Right cardiac atrium (tissue), 5 donors: ENCODE data around the gene RALGPS2. TPM values are rescaled to one million over a fixed set of nuclear protein-coding genes. Genes with fewer than 3 reads are reported as not detected.
"Not testable (repeated sequence)": the region's sequence is repeated elsewhere in the genome, so short reads cannot be mapped to it uniquely, and the experiment has no call there.

Source experiments
- ATAC-seq, 2 donors: fragments of 200-7000 bp; cut with Tn5 transposase; one replicate each; pipeline versions ENCODE4 v1.8.0 to v1.9.1; 2020; ENCODE audit warnings: moderate library complexity in 2 of 2, mild to moderate bottlenecking in 1 of 2
- DNase-seq, 3 donors: peaks; one replicate each; pipeline ENCODE4 v3.0.0-alpha.2; 2020
- H3K27ac ChIP-seq: one replicate; pipeline ENCODE4 v1.5.1; 2013; ENCODE audit warnings: mild to moderate bottlenecking, low read length, control low read depth, moderate library complexity
- H3K27me3 ChIP-seq: one replicate; pipeline ENCODE4 v1.6.1; 2013; ENCODE audit not compliant: control insufficient read depth, insufficient read depth
- H3K4me1 ChIP-seq: one replicate; pipeline ENCODE4 v1.6.1; 2013; ENCODE audit warnings: low read length; ENCODE audit not compliant: control insufficient read depth, insufficient read depth
- H3K4me3 ChIP-seq: one replicate; pipeline ENCODE4 v1.5.1; 2013; ENCODE audit warnings: low read length, control low read depth
- H3K9me3 ChIP-seq: one replicate; pipeline ENCODE4 v1.6.1; 2013; ENCODE audit warnings: low read length; ENCODE audit not compliant: control insufficient read depth
- WGBS: extraction: QIAGEN DNeasy Blood & Tissue Kit; methylation state at CpG from one replicate; pipeline ENCODE4 v1.1.7; 2013; 5-methylcytosine and 5-hydroxymethylcytosine counted together
- intact Hi-C, 4 donors: fragments of 100-400 bp; cut with DNase I; formaldehyde crosslinking; loops; one replicate each; pipeline versions ENCODE4 v1.11.0 to v1.14.0; 2022 to 2023
- polyA plus RNA-seq: library from polyadenylated mRNA; stranded (reverse); fragments of 200-250 nt; gene quantifications from one replicate; pipeline ENCODE4 v1.2.3, GENCODE V29; 2013
- total RNA-seq, 4 donors: library from RNA; stranded (reverse); fragmentation: NEBNext Ultra II Directional; extraction: Animal tissue kit (Norgen Biotek cat#: 25700); gene quantifications; one replicate each; pipeline ENCODE4 v1.2.1, GENCODE V29; 2021
- donor health status: healthy with polysubstance abuse.
- donor health status: DM: no; HTN: yes; CAD: no.
- donor health status: DM: no; HTN: no; CAD: no.
- donor health status: DM: no; HTN: yes; CAD: no; lungs with severe emphysema.
- donor health status: DM: yes; HTN: yes; CAD: no.

The RALGPS2 gene
- total and polyA plus RNA-seq, 5 donors = 4.6 to 16.8 (median 14.7) TPM

DNA sequence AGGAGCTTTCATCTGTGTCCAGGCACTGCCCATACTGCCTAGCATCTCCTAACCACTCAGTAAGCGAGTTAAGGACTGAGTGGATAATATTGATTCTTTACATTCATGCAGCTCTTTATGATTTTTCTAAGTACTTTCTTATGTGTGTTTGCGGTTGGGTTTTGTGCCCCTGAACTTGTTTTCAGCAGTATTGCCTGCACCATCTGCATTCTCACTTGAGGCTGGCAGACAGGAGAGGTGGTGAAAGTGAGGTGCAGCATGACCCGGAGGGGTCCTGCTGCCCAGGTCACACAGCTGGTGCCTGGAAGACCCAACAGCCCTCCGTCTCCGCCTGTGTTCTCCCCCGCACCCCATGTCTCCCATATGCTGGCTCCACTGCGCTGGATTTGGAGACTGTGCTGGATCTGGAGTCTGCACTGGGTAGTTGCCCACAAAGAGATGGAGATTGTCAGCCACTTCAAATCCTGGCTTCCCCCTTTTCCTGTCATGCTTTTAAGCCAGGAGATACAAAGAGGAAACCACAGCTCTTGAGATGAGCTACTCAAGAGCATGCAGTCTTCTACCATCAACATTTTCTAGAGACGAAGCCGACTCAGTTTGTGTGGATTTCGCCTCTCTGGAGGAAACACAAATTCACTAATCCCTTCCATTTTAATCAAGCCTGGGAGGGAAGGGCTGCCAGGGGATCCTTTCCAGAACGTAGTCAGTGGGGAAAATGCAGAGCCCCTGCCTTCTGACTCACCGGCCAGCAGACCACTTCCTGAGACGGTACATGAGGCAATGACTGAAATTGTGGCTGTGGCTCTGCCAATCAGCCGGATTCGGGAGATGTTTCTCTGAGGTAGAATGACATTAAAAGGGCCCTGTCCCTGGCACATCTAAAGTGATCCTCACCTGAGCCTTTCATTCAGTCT, 217.5 kb downstream of the RALGPS2 start:
- Histone ChIP-seq H3K4me3 (no peak overlapping the region), H3K27ac (peak overlapping the region; percentile 53), H3K27me3 (no peaks in the 10 kb centered on the region), H3K4me1 (peaks cover 9% of the 10 kb centered on the region), H3K9me3 (no peaks in the 10 kb centered on the region)
- 62% methylated on average over 15 of the region's 15 CpGs for WGBS
- intact Hi-C loops = no loop called here
- ATAC-seq (peak; percentile 12 to 46), DNase-seq (peak; percentile 64 to 73 (median 70))

DNA sequence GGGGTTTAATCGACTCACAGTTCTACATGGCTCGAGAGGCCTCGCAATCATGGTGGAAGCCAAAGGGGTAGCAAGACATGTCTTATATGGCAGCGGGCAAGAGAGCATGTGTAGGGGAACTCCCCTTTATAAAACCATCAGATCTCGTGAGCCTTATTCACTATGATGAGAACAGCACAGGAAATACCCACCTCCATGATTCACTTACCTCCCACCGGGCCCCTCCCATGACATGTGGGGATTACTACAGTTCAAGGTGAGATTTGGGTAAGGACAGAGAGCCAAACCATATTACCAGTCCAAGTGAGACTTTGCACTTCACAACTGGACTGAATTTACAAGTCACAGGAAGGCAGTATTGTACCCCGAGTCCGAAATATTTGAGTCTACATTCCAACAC, 219.7 kb downstream of the RALGPS2 start:
- no peak overlapping the region for H3K27ac ChIP-seq
- no peak for DNase-seq
- H3K4me3 ChIP-seq = no peak overlapping the region
- peaks cover 2% of the 10 kb centered on the region for H3K4me1 ChIP-seq
- H3K9me3 ChIP-seq = no peaks in the 10 kb centered on the region
- no peaks in the 10 kb centered on the region for H3K27me3 ChIP-seq
- intact Hi-C loops = no loop called here
- ATAC-seq = no peak
- 96% methylated on average over 8 of the region's 8 CpGs for WGBS

- Histone ChIP-seq H3K4me3 (no peak overlapping the region), H3K4me1 (no peaks in the 10 kb centered on the region), H3K27me3 (no peaks in the 10 kb centered on the region), H3K27ac (no peak overlapping the region), H3K9me3 (no peaks in the 10 kb centered on the region)
- intact Hi-C loops = no loop called here
- no peak for ATAC-seq
- DNase-seq = peak in 1 of 3 donors; percentile 51
- WGBS = 69% methylated on average over 17 of the region's 17 CpGs
Observed at GRCh38 chr1:178945763-178946266, 220.8 kb downstream of the RALGPS2 start.

GRCh38 chr1:178946416-178946815, 221.4 kb downstream of the RALGPS2 start:
- no peaks in the 10 kb centered on the region for H3K4me1 ChIP-seq
- no peak for ATAC-seq
- 86% methylated on average over 13 of the region's 13 CpGs for WGBS
- no peaks in the 10 kb centered on the region for H3K9me3 ChIP-seq
- no peak overlapping the region for H3K4me3 ChIP-seq
- no peak overlapping the region for H3K27ac ChIP-seq
- H3K27me3 ChIP-seq = no peaks in the 10 kb centered on the region
- intact Hi-C loops = no loop called here
- DNase-seq = no peak

DNA sequence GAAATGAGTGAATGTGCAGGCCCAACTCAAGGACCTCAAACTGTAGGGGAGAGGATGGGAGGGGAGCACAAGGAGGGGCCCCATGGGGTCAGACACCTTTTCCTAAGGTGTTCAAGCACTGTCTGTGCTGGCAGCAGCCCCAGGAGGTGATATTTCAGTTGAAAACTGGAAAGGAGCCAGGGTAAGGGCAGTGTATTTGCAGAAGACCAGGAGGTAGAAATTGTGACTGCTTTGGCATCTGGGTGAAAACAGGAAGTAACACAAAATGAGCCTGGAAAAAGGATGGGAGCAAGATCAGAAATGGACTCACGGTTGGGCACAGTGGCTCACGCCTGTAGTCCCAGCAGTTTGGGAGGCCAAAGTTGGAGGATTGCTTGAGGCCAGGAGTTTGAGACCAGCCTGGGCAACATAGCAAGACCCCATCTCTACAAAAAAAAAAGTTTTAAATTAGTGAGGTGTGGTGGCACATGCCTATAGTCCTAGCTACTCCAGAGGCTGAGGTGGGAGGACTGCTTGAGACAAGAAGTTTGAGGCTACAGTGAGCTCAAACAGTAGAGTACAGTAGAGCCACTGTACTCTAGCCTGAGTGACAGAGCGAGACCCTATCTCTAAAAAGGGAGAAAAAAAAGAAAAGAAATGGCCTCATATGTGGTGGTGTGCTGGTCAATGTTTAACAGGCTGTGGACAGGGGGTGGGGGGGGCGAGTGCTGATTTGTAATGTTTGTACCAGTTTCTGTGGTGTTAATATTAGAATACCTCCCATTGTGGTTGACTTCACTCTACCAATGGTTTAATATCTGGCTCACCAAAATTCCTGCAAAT, 222.0 kb downstream of the RALGPS2 start:
- Histone ChIP-seq H3K27me3 (no peaks in the 10 kb centered on the region), H3K27ac (no peak overlapping the region), H3K4me3 (no peak overlapping the region), H3K4me1 (no peaks in the 10 kb centered on the region), H3K9me3 (no peaks in the 10 kb centered on the region)
- DNase-seq (no peak), ATAC-seq (no peak)
- 92% methylated on average over 4 of the region's 4 CpGs for WGBS
- intact Hi-C loops = no loop called here

DNA sequence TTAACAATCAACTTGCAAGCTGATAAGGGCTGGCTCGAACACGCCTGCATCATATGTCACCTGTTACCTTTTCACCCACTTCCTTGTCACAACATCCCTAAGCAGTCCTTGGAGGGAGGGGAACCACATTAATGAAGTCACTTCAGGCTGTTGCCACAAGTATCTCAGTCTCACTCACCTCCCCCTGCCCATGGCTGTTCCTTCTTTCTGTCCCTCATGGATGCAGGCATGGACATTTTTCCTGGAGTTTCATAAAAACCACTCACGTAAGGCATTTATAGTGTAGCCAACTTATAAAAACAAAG, 222.6 kb downstream of the RALGPS2 start:
- intact Hi-C loops = no loop called here
- no peaks in the 10 kb centered on the region for H3K4me1 ChIP-seq
- ATAC-seq (no peak), DNase-seq (no peak)
- H3K4me3 ChIP-seq = no peak overlapping the region
- WGBS = 94% methylated on average over 3 of the region's 3 CpGs
- H3K27me3 ChIP-seq = no peaks in the 10 kb centered on the region
- no peaks in the 10 kb centered on the region for H3K9me3 ChIP-seq
- H3K27ac ChIP-seq = no peak overlapping the region

- Histone ChIP-seq H3K9me3 (no peaks in the 10 kb centered on the region), H3K27me3 (no peaks in the 10 kb centered on the region), H3K27ac (no peak overlapping the region), H3K4me1 (no peaks in the 10 kb centered on the region), H3K4me3 (no peak overlapping the region)
- 65% methylated on average over 4 of the region's 4 CpGs for WGBS
- ATAC-seq (no peak), DNase-seq (no peak)
- intact Hi-C loops = no loop called here
Observed at GRCh38 chr1:178948676-178949075, 223.6 kb downstream of the RALGPS2 start.

GRCh38 chr1:178949866-178950265, 224.8 kb downstream of the RALGPS2 start:
- H3K9me3 ChIP-seq, ATAC-seq, H3K27me3 ChIP-seq, H3K27ac ChIP-seq, intact Hi-C loops, H3K4me1 ChIP-seq, H3K4me3 ChIP-seq, DNase-seq: not testable (repeated sequence)
- WGBS = 74% methylated on average over 4 of the region's 4 CpGs

GRCh38 chr1:178951600-178951999, 226.6 kb downstream of the RALGPS2 start:
- Histone ChIP-seq H3K4me1 (no peaks in the 10 kb centered on the region), H3K27ac (no peak overlapping the region), H3K4me3 (no peak overlapping the region), H3K27me3 (no peaks in the 10 kb centered on the region), H3K9me3 (no peaks in the 10 kb centered on the region)
- DNase-seq (no peak), ATAC-seq (no peak)
- intact Hi-C loops = no loop called here
- 82% methylated on average over 4 of the region's 4 CpGs for WGBS

GRCh38 chr1:178953034-178953433, 228.0 kb downstream of the RALGPS2 start:
- ATAC-seq (peak; percentile 42 to 71), DNase-seq (peak in 1 of 3 donors; percentile 78)
- 55% methylated on average over 5 of the region's 5 CpGs for WGBS
- no peaks in the 10 kb centered on the region for H3K27me3 ChIP-seq
- no peaks in the 10 kb centered on the region for H3K9me3 ChIP-seq
- intact Hi-C loops = no loop called here
- H3K4me1 ChIP-seq = no peaks in the 10 kb centered on the region
- no peak overlapping the region for H3K4me3 ChIP-seq
- no peak overlapping the region for H3K27ac ChIP-seq
